ENCODE results near the gene FRMD6.

The FRMD6 gene

DNA sequence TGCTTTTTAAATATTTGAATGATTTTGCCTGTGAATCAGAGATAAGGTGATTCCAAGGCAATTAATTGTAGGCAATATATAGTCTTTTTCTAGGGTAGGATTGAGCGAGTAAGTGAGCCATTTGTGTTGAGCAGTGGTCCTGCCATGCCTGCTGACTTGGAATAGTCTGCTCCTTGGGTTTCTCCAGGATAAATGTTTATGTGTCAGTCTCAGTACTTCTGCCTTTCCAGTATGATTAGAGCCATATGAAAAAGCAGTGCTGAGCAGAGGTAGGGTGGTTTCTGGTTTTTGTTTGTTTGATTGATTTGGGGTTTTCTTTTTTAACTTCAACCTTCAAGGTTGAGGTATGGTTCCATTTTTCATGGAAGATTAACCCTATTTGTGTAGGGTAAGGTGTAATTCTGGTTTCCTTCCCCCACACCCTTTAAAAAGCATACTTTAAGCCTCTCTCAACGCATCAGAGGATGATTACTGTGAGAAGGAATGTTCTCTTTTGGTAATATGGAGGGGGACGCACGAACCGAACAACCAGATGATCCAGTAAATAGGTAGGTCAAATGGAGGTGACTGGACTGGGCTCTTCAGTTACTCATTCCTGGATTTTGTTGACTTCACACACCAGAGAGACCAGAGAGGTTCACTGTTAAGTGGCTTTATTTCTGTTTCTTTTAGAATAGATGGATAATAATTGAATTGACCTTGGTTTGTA lies 22.7 kb downstream of the FRMD6 start:
- no peak for DNase-seq

DNA sequence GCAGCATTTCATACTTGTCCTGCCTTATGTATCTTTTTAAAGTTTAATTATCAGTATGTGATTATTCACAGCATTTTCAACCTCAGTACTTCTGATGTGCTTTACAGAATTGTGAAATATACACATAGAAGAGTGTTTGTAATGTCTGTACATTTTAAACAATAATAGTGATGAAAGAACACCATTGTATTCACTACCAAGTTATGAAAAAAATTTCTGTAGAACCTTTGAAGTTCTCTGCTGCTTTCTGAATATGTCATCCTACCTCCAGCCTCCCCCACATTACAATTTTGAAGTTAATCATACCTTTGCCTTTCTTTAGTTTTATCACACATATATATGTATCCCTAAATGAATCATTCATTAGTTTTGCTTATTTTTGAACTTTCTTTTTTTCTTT lies 24.8 kb downstream of the FRMD6 start:
- no peak for DNase-seq

DNA sequence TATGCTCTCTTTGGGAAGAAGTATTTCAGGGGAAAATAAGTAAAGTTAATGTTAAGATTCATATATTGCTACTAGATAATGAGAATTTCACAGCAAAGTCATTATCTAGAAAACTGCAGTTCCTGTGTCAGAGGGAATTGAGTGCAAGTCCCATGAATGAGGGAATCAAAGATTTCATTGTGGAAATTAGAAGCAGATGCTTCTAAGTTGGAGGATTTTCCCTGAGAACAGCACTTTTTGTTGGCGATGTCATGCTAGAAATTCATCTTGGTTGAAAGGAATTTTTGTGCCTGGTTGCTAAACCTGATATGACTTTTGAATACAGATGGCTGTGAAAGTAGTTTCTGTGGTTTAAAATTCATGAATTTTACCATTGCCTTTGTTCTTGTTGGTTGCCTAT lies 25.6 kb downstream of the FRMD6 start:
- peak in 1 of 2 donors; percentile 16 for DNase-seq

DNA sequence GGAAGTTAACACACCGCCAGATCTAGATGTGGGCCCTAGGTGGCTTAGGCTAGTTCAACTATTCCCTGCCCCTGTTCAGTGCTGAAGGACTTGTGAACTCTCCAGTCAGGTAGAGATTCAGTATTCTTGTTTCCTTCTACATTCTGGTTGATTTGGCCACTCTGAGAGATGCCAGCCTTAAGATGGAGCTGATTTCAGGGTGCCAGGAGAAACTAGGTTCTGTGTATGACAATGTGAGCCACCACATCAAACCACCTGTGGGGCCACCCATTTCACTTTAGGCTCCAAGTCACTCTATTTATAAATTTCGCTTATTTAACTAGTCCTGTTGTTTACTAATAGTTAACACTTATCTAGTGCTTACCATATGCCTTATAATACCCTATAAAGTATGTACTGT lies 26.0 kb downstream of the FRMD6 start:
- no peak for DNase-seq

DNA sequence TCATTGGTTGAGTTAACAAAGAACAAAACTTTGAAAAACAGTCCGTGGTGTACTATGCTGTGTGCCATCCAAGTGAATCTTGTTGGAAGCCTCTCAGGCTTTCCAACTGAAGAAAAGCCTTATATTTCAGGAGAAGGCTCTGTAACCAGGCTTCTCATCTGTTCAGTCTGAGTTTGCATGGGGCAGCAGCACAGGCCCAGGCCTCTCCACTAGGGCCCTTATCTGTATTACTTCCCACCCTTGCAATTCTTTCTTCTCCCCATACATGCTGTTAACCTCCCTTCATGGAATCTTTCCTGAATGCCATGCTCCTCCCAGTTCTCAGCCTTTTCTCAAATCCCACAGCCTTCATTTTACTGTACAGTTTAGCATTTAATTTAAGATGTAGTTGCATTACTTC lies 28.3 kb downstream of the FRMD6 start:
- DNase-seq: no peak

DNA sequence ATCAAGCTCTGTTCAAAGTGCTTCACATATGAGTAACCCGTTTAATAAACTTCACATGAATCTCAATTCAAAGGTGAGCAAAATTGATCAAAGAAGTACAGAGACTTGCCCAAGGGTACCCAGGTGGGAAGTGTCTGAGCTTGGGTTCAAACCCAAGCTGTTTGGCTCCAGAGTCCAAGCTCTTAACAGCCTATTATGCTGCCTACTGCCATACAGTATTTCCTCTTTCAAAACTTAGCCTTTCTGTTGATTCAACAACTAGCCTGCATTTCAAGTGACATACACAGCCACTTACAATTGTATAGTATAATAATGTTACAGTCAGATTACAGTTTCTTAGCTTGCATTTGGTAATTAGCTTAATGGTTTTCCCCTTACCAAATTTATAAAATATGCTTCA lies 29.7 kb downstream of the FRMD6 start:
- DNase-seq: no peak

DNA sequence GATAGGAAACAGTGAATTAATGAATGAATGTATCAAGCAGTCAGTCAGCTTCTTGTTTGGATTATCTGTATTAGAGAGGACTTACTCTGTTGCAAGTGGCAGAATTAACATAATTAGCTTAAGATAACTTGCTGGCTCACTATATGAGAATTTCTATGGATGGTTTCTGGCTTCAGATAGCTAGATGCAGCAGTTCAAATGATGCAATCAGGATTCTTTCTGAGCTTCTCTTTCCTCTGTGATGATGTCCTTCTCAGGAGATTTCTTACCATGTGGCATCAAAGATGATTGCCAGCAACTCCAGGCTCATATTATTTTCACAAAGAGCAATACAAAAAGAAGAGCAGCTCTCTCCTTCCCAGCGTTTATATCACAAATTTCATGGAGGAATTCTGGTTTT lies 30.7 kb downstream of the FRMD6 start:
- no peak for DNase-seq

DNA sequence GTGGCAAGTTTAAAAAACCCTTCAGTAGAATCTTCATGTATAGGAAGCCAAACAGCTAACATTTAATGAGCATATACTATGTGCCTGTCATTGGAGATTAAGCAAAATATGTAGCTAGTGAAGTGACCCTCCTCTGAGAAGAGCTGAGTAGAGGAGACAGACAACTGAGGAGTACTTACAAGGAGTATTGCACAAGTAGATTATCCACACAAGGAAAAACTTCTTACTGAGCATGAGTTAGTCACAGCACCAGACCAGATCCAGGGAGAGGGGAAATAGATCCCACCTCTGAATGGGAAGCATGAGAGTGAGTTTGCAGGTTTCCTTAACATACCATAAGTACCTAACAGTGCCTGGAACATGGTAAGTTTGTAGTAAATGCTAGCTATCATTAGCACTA lies 33.0 kb downstream of the FRMD6 start:
- DNase-seq: no peak

DNA sequence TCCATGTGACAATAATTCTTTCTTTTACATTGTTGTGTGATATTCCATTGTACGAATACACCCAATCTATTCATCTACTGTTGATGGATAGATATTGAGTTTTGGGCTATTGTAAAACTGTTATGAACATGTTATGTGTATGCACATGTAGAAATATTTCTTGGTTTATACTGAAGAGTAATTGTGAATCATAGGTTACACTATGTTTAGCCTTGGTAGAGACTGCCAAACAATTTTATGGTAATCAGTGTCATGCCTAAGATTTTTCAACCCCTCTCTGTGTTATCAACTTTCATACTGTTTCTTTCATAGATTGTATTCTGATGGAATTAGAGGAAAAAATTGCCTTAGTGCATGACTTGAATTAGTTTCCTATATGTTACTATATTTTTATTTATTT lies 39.5 kb downstream of the FRMD6 start:
- no peak for DNase-seq

DNA sequence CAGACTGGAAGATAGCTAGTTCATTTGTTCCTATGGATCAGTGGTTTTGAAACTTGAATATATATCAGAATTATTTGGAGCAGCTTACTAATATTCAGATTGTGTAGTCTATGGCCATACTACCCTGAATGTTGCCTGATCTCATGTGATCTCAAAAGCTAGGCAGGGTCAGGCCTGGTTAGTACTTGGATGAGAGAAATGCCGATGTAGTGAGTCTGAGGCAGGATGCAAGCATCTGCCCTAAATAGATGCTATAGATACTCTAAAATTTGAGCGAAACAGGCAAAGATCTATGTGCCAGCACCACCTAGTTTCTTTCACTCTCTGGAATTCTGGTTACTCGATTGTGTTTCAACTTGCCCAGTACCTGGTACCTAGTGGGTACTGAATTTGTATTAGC lies 40.9 kb downstream of the FRMD6 start:
- no peak for DNase-seq

DNA sequence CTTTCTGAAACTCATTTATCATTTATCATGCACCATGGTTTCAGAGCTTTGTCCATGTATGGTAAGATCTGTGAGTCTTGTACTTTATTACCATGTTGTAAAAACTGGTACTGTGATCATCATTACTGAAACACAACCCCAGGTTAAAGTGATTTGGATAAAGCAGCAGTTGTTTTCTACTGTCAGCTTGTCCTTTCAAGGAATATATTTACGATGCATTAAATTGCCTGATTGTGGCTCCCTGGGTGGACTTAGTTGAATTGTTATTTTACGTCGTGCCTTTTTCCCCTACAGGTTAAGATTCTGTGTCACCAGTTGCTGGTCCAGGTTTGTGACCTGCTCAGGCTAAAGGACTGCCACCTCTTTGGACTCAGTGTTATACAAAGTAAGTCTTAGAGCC lies 46.1 kb downstream of the FRMD6 start:
- DNase-seq: no peak

DNA sequence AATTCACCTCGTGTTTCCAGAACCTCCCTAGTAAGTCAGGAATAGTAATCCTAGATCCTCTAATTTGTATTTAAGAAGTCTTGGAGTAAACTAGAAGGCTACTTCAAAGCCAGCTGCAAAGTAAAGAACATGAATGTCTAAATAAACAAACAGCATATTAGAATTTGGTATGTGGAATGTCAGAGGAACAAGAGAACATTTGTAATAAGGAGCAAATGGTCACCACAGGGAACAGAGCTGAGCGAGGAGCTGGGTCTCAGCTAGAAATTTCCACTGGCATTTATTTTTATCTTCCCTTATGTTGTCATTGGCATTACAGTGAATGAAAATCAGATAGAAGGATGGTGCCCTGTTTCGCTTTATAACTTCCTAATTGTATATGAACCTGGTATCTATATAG lies 50.2 kb downstream of the FRMD6 start:
- DNase-seq: no peak

DNA sequence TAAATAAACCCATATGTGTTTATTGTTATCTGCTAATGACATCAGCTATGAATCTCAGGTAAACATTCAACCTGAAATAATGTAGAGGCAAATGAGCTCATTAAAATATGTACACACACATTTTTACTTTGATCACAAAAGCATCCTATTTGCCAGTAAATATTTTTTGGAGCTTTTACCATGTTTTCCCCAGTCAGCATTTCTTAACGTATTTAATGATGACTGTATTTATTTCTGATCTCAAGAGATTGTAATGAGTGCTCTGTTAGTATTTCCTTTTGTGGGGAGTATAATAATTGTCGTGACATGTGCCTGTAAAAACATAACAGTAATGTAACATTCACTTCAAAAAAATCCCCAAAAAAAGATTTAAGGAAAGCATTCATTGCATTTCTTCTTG lies 52.1 kb downstream of the FRMD6 start:
- DNase-seq: no peak

DNA sequence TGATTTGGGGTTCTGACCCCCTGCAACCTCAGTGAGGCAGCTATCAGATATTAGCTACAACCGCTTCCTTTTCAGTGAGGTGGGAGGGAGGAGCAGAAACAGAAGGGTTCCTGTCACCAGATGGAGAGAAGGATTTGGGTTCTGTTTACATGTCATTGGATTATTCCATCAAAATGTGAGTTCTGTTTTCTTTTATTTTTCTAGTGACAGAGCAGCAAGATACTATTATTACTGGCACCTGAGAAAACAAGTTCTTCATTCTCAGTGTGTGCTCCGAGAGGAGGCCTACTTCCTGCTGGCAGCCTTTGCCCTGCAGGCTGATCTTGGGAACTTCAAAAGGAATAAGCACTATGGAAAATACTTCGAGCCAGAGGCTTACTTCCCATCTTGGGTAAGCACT lies 52.8 kb downstream of the FRMD6 start:
- DNase-seq: no peak

DNA sequence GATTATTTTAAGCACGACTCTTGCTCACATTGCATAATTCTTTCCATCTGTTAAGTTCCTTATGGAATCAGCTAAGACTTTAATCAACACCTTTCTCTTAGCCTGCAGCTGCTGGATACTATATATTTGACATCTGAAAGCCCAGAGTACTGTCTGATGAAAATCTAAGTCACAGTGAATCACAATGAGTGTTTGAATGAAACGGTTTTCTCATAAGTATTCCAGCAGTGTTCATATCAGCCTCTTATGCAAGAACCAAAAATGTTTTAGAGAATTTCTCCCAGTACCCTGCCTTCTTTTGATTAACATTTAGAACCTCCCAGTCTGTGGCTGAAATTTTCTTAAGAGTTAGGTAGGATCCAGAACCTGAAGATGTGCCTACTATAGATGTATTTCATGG lies 55.6 kb downstream of the FRMD6 start:
- no peak for DNase-seq

DNA sequence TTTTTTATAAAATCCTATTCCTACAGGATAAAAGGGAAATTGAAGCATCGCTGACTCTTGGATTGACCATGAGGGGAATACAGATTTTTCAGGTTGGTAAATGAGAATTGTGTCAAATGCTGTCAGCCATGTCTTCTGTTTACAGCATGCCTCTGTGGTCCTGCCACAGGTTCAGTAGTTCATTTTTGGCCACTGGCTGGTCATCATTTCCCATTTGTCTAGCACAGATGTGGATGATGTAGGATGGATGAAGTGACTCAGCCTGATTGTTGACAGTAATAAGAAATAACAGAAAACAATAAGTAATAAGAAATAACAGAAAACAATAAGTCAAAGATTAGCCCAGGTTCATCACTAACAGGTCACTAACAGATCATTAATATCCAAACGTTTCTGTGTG lies 59.8 kb downstream of the FRMD6 start:
- DNase-seq: no peak

DNA sequence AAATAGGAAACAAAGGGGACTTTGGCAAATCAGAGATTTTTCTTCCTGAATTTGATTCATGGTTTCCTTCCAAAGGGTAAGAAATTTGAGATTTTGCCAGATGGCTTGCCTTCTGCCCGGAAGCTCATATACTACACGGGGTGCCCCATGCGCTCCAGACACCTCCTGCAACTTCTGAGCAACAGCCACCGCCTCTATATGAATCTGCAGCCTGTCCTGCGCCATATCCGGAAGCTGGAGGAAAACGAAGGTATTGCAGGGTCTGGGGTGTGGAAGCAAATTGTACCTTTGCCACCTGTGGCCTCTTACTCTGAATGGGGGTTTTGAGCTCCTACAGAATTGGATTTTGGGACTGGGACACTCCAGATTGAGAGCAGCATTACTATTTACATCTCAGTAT lies 63.5 kb downstream of the FRMD6 start:
- DNase-seq: no peak

DNA sequence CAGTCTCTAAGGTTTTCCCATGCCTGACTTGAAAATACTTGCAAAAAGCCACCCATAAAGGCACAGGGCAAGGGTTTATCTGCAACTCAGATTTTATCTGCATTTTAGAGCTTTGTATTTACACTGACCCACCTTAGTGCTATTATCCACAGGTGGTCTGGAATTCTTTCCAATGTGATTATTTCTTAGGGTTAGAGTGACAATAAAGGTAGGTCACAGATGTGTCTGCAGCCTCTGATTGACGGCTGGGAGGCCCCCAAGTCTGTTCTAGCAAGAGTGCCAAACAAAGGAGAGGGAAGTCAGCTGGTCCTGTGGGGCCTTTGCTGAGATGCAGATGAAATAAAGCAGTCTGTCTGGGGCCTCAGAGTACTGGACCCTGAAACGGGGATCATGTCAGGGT lies 64.0 kb downstream of the FRMD6 start:
- no peak for DNase-seq

DNA sequence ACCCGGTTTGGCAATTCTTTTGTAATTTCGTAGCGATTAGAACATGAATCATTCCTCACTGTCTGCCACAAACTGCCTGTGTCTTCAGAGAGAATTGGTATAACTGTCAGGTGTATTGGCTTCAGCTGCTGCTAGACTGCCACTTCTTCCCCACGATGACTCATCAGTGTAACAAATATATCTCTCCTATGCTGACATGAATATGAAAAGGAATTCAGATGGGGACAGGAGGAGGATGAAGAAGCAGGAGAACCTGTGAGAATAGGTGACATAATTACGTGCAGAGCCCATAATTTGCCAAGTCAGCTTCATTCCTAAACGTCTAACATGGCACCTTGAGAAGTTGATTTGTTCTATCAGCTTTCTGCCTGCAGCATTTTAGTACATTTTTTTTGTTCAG lies 64.9 kb downstream of the FRMD6 start:
- DNase-seq: no peak

DNA sequence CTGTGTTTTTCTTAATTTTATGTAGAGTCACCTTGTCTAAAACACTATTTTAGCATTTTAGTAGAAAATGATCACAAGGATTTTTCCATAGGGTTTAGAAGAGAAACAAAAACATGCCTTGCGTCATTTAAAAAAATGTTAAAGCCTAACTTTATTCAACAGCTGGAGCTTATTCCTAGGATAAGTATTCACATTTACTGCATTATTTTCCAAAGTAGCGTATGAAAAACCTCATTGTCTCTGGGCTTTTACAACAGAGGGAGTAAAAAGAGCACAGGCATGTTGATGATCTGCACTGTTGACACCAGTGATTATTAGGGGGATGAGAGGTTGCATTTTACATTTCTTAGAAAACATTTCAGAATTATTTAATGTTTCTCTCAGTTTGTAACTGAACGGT lies 66.1 kb downstream of the FRMD6 start:
- no peak for DNase-seq

DNA sequence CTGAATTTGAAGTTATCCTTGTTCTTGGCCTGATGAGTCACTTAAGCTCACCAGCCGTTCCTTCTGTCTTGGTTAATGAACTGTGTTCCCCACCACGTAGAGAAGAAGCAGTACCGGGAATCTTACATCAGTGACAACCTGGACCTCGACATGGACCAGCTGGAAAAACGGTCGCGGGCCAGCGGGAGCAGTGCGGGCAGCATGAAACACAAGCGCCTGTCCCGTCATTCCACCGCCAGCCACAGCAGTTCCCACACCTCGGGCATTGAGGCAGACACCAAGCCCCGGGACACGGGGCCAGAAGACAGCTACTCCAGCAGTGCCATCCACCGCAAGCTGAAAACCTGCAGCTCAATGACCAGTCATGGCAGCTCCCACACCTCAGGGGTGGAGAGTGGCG lies 68.2 kb downstream of the FRMD6 start:
- no peak for DNase-seq

DNA sequence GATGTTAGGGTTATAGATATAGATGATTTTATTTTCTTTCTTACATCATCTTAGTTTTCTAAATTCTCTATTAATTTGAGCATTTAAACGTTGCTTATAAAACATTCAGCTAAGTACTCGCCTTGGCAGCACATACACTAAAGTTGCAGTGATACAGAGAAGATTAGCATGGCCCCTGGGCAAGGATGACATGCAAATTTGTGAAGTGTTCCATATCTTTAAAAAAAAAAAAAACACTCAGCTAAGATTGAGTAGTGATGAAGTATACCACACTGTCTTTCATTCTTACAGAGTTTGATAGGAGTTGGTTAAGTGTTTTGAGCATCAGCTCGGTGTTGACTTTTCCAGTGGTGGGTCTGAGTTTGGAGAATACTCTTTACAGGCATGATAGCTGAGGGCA lies 72.3 kb downstream of the FRMD6 start:
- no peak for DNase-seq

DNA sequence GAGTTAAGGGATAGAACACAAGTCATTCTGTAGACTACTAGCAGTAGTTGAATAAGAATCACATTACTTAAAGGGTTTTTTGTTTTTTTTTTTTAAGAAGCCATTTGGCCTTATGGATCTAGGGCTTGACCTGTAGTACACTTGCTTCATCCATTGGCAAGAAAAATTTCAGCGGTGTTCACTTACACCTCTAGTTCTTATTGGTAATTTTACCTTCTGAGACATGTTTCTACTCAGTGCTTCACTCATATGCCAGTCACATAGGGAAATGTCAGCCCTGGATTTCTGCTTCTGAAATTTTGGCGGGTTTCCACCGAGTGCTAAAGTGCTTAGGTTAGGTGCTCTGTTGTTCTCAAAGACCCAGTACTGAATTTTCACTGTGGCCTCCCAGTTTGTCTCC lies 72.9 kb downstream of the FRMD6 start:
- DNase-seq: no peak

DNA sequence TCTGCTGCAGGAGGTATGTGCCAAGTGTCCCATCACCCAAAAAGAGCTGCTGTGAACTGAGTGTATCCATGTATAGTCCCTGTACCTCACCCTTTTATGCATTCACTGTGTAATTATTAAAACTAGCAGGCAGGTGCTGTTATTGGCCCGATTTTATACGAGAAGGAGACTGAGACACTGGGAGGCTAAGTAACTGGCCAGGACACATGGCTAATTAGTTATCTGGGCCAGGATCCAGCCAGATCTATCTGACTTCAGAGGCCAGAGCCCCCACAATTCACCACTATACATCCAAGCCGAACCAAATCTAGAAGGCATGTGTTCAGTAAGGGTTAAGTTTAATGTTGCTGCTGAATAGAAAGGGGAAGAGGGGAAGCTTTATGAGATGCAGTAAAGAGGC lies 73.4 kb downstream of the FRMD6 start:
- DNase-seq: no peak

DNA sequence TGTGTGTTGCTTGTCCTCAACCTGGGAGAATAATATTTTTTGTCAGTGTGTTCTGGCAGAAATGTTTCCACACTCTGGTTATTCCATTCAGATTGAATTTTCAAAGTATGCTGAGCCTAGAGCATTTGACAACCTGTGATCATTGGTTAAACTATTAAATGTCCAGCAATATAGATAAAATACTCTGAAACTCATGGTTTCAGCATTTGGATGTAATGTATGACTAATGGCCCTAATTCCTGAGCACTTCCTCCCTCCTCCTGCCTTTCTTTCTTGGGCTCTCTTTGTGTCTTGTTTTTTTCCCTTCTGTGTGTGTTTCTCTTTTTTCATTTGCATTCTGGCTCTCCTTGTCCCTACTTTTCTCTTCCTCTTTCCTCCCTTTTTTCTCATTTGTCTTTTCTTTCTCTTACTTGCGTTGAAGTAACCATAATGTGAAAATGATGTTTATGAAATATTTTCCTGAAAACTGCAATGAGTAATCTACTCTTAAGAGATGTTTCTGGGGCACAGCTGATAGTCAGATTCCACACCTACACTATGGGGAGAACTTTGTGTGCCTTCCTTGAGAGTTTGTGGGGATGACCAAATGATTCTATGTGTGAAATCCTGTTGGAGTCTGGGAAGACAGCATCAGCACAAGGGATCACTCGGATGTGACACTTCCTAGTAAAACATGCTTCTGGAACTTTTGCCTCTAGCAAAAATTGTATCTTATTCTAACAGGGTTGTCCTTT lies 74.6 kb downstream of the FRMD6 start:
- DNase-seq: no peak
